Measurements from ENCODE around the gene JARID2.

The JARID2 gene

GRCh38 chr6:15402406-15403045, 156.7 kb downstream of the JARID2 start:
- ChIA-PET POLR2A (no interaction called here), CTCF (no interaction called here)
- TF ChIP-seq CTCF (IDR thresholded peaks at IDR 0.05; ENCODE audit: insufficient read depth, low read length, missing control alignments): no peak
- DNase-seq (ENCODE audit: low read depth, low spot score): no peak
- no peak overlapping the region for H3K4me3 ChIP-seq (ENCODE audit: low read depth, low read length)

- CTCF ChIA-PET: no interaction called here
- H3K4me3 ChIP-seq (ENCODE audit: low read depth, low read length): no peak overlapping the region
- DNase-seq (ENCODE audit: low read depth, low spot score): no peak
- POLR2A ChIA-PET: no interaction called here
- no peak for TF ChIP-seq CTCF (IDR thresholded peaks at IDR 0.05; ENCODE audit: insufficient read depth, low read length, missing control alignments)
These were observed 157.4 kb downstream of the JARID2 start for GRCh38 chr6:15403094-15403755.

GRCh38 chr6:15404685-15404980, 158.8 kb downstream of the JARID2 start:
- TF ChIP-seq CTCF (IDR thresholded peaks at IDR 0.05; ENCODE audit: insufficient read depth, low read length, missing control alignments): no peak
- POLR2A ChIA-PET: no interaction called here
- CTCF ChIA-PET: interaction anchor here (0.9 to 1.6 kb wide), 2 partner anchors 31 to 36 kb away, joined by 4 to 5 read pairs; no protein-coding TSS in a partner anchor
- DNase-seq (ENCODE audit: low read depth, low spot score): no peak
- no peak overlapping the region for H3K4me3 ChIP-seq (ENCODE audit: low read depth, low read length)

DNA sequence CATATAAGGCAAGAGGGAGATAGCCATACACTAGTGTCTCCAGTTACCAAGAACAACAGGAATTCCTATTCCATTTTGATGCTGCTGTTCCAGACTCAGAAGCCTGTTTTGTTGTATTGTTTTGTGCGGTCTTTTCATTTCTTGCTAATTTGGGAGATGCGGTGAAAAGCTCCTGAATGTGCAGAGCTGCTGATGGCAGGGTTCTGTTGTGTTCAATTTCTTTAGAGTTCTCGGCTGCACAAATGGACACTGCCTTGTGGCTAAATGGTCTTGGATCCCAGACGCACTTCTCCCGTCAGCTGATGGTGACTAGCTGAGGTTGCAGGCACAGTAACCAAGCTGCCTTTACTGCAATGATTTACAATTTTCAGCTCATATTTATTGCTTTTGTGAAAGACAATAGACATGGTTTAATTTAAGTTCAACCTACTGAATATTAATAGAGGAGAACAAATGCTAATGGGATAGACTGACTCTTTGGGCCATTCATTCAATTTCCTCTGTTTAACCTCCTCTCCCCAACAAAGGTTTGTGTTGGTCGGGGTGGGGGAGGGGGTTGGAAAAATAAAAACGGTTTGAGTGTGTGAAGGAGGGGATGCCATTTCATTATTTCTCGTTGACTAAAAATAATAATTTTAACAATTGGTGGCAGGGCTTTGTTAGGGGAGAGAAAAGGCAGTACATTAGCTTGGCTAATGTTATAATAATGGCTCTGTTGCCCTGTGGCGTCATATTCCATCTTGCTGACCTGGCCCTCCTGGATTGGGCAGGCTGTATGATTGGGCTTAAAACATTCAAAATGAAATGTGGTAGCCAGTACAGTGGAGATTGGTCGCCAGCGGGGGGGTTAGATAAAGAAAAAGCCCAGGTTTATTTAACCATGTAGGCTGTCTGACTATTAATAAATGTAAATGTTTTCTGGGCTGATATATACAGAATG, 159.5 kb downstream of the JARID2 start:
- H3K4me3 ChIP-seq (ENCODE audit: low read depth, low read length): no peak overlapping the region
- ChIA-PET POLR2A (no interaction called here), CTCF (interaction anchor here (1.0 to 1.6 kb wide), 2 partner anchors 33 to 36 kb away, joined by 3 to 5 read pairs; no protein-coding TSS in a partner anchor)
- DNase-seq (ENCODE audit: low read depth, low spot score): no peak
- no peak for TF ChIP-seq CTCF (IDR thresholded peaks at IDR 0.05; ENCODE audit: insufficient read depth, low read length, missing control alignments)

GRCh38 chr6:15406452-15406851, 160.6 kb downstream of the JARID2 start:
- ChIA-PET POLR2A (no interaction called here), CTCF (no interaction called here)
- no peak overlapping the region for H3K4me3 ChIP-seq (ENCODE audit: low read depth, low read length)
- TF ChIP-seq CTCF (IDR thresholded peaks at IDR 0.05; ENCODE audit: insufficient read depth, low read length, missing control alignments): no peak
- DNase-seq (ENCODE audit: low read depth, low spot score): no peak

DNA sequence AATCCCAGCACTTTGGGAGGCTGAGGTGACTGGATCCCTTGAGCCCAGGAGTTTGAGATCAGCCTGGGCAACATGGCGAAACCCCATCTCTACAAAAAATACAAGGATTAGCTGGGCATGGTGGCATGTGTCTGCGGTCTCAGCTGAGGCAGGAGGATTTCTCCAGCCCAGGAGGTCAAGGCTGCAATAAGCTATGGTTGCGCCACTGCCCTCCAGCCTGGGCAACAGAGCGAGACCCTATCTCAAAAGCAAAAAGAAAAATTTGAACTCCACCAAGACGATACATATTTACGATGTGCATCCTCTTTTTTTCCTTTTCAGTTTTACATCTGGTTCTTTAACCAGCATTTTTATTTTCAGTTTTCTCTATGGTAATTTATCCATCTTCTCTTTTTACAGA, 162.1 kb downstream of the JARID2 start:
- POLR2A ChIA-PET: interaction anchor here (0.8 kb wide), 1 partner anchor 10 kb away, joined by 3 read pairs; no protein-coding TSS in a partner anchor
- no peak overlapping the region for H3K4me3 ChIP-seq (ENCODE audit: low read depth, low read length)
- no peak for DNase-seq (ENCODE audit: low read depth, low spot score)
- CTCF ChIA-PET: interaction anchor here (0.8 kb wide), 1 partner anchor 281 kb away, joined by 3 read pairs; no protein-coding TSS in a partner anchor
- TF ChIP-seq CTCF (IDR thresholded peaks at IDR 0.05; ENCODE audit: insufficient read depth, low read length, missing control alignments): no peak
